OCI-M2 (cell line): ENCODE data around the gene ZNF503.

ENCODE experiments used
- DNase-seq: peaks from one replicate; lab custom pipeline; 2025; ENCODE audit not compliant: unreplicated experiment; lab: John Stamatoyannopoulos, UW

Gene ZNF503

DNA sequence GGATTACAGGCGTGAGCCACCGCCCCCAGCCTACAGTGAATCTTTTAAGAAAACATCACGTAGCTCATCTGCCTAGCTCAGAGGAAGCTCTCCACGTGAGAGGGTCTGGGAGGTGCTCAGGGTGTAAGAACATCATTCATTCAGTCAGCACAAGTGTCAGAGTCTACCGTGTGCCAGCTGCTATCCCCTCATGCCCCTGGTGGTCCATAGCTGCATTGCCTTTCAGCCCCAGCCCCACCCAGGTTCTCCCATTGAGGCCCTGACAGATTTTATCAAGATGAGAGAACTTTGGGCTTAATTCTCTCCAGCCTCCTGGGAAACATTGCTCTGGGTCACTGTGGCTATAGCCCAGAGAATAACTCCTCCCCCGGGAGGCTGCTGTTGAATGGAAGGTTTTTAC is 45.1 kb downstream of the ZNF503 start:
- DNase-seq: no peak

DNA sequence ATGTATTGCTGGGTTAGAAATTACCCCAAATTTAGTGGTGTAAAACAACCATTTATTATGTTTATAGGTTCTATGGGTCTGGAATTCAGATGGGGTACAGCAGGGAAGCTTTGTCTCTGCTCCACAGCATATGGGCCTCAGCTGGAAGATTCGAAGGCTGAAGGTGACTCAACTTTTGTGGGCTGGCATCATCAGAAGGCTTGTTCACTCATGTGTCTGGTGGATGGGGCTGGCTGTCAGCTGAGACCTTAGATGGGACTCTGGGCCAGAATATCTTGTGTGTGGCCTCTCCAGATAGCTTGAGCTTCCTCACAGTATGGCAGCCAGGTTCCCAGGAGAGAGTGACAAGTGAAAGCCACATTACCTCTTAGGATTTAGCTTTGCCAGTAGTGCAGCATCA is 45.9 kb downstream of the ZNF503 start:
- DNase-seq: no peak

DNA sequence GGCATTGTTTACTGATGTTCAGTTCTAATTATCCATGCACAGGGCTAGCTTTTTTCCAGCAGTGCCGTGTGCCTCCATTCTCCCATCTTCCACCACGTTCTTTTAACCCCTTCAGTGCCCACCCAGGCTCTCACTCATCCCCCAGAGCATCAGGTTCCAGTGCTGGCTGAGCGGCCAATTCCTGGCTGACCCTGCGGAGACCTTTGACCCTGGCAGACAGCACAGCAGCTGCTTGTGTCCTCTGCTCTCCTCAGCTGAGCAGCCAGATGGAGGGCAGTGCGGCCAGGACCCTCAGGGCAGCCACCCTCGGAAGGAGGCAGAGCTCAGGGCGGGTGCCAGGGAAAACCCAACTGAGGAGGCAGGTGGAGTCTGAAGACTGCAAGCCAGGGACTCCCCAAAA is 48.4 kb downstream of the ZNF503 start:
- DNase-seq: no peak

DNA sequence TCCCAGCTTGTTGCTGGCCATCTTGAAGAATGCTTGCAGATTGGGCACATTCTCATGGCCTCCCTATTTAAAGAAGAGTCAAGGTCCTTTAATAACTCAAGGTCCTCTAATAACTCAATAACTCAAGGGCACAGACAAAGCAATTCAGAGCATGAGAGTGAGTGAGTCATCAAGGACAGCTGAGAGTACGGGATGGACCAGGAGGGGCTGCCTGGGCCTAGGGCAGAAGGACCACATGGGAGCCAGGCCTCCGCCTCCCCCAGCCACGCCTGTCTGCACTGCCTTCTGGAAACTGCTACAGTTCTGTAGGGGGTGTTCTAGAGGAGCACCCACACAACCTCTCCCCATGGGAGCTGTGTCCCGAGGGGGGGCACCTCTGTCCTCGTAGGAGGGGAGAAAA is 48.9 kb downstream of the ZNF503 start:
- no peak for DNase-seq

DNA sequence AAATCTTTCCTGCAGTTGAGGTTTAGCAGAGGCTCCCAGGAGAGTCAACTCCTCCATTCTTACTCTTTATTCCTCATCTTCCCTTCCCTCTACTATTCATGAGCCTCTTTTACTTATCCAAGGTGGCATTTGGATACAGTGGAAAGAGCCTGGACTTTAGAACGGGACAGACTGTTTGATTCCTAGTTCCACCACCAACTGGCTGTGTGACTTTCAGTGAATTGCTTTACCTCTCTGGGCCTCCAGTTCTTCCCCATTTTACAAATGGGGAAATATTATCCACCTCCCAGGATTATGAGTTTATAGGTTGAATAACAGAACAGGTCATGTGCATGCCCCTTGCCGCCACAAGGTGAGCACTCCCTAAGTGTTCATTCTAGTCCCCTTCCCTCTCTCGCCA is 49.9 kb downstream of the ZNF503 start:
- no peak for DNase-seq

DNA sequence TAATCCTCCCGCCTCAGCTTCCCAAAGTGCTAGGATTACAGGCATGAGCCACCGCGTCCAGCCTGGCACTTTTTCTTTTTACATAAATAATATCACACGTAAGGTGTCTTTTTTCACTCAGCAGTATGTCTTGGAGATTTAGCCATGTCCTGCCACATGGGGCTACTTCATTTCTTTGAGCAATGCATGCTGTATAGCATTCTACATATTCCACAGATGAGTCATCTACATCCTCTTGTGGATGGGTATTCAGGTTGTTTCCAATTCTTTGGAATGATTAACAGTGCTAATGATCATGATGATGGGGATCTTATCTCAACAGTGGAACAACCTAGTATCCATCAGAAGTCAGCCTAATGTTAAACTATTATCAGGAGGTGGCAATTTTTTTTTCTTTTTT is 50.8 kb downstream of the ZNF503 start:
- no peak for DNase-seq
